ENCODE data around the gene EFNA2.

The EFNA2 gene

DNA sequence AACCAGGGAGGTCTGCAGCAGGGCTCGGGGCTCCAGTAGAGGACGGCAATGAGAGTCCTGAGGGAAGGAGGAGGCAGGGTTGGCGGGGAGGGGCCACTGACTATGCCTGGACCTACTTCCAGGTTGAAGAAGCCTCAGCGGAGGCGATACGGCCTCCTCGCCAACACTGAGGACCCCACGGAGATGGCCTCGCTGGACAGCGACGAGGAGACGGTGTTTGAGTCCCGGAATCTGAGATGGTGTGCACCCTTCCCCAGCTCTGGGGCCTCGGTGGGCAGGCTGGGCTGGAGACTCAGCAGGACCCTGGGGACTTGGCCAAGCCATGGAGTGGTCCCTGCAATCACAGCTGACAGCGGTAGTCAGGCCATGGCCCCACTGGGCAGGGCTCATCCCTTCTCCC, 8.6 kb upstream of the EFNA2 start:
- H3K9me3 ChIP-seq (ENCODE audit: insufficient read depth, low read depth, low read length), result no peaks in the 10 kb centered on the region
- H4K20me1 ChIP-seq (ENCODE audit: insufficient read depth, low read length, poor library complexity, severe bottlenecking), result peaks cover 41% of the 10 kb centered on the region
- H3K4me1 ChIP-seq (ENCODE audit: insufficient read depth, low read length, poor library complexity, severe bottlenecking), result peaks cover 18% of the 10 kb centered on the region
- H2AFZ ChIP-seq (ENCODE audit: low read length), result no peak overlapping the region
- TF ChIP-seq EZH2phosphoT487 (IDR thresholded peaks at IDR 0.05; ENCODE audit: borderline replicate concordance), result no peak
- TF ChIP-seq, protein P1, sequence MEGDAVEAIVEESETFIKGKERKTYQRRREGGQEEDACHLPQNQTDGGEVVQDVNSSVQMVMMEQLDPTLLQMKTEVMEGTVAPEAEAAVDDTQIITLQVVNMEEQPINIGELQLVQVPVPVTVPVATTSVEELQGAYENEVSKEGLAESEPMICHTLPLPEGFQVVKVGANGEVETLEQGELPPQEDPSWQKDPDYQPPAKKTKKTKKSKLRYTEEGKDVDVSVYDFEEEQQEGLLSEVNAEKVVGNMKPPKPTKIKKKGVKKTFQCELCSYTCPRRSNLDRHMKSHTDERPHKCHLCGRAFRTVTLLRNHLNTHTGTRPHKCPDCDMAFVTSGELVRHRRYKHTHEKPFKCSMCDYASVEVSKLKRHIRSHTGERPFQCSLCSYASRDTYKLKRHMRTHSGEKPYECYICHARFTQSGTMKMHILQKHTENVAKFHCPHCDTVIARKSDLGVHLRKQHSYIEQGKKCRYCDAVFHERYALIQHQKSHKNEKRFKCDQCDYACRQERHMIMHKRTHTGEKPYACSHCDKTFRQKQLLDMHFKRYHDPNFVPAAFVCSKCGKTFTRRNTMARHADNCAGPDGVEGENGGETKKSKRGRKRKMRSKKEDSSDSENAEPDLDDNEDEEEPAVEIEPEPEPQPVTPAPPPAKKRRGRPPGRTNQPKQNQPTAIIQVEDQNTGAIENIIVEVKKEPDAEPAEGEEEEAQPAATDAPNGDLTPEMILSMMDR (conservative IDR thresholded peaks at IDR 0.05; ENCODE audit: low read length), result no peak
- H3K27me3 ChIP-seq (ENCODE audit: insufficient read depth, low read length, poor library complexity, severe bottlenecking), result no peaks in the 10 kb centered on the region
- H3K4me2 ChIP-seq (ENCODE audit: low read depth, low read length, poor library complexity, severe bottlenecking), result peak overlapping the region; percentile 98
- H3K4me3 ChIP-seq (ENCODE audit: low read length, poor library complexity, severe bottlenecking), result peak overlapping the region; percentile 90
- H3K79me2 ChIP-seq (ENCODE audit: insufficient read depth, low read length), result peaks cover 46% of the 10 kb centered on the region
- peaks cover 40% of the 10 kb centered on the region; the same call in 1 of the 2 replicates for H3K36me3 ChIP-seq (ENCODE audit: insufficient read depth, low read length)
- H3F3A ChIP-seq (ENCODE audit: low read depth), result peaks cover 13% of the 10 kb centered on the region
- H3K9ac ChIP-seq (ENCODE audit: low read depth, low read length, poor library complexity, severe bottlenecking), result peak overlapping the region; percentile 85
- no peaks in the 10 kb centered on the region for H3K9me2 ChIP-seq (replicated peaks; ENCODE audit: low read depth, low read length)

DNA sequence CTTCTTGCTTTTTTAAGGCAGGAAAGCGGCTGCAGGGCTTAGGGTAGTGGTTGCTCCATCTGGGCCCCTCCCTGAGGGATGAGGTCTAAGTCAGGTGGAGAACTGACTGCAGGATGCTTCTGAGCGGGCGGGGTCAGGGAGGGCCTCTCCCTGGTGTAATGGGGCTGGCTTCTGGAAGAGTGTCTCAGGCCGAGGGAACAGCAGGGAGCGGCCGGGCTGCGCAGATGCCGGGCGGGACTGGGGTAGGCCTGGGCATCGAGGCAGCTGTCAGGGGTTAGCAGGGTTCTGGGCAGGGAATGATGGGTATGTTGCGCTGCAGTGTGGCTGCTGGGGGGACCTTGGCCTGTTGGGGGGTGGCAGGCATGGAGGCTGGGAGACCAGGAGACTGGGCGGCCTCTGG, 7.6 kb upstream of the EFNA2 start:
- H4K20me1 ChIP-seq (ENCODE audit: insufficient read depth, low read length, poor library complexity, severe bottlenecking), result peaks cover 31% of the 10 kb centered on the region
- H2AFZ ChIP-seq (ENCODE audit: low read length), result no peak overlapping the region
- no peak overlapping the region for H3K4me3 ChIP-seq (ENCODE audit: low read length, poor library complexity, severe bottlenecking)
- peaks cover 10% of the 10 kb centered on the region for H3K4me1 ChIP-seq (ENCODE audit: insufficient read depth, low read length, poor library complexity, severe bottlenecking)
- H3K9ac ChIP-seq (ENCODE audit: low read depth, low read length, poor library complexity, severe bottlenecking), result no peak overlapping the region
- H3K9me3 ChIP-seq (ENCODE audit: insufficient read depth, low read depth, low read length), result no peaks in the 10 kb centered on the region
- H3F3A ChIP-seq (ENCODE audit: low read depth), result peaks cover 7% of the 10 kb centered on the region; the same call in 1 of the 2 replicates
- H3K36me3 ChIP-seq (ENCODE audit: insufficient read depth, low read length), result peaks cover 29% of the 10 kb centered on the region; the same call in 1 of the 2 replicates
- no peak overlapping the region for H3K4me2 ChIP-seq (ENCODE audit: low read depth, low read length, poor library complexity, severe bottlenecking)
- peaks cover 36% of the 10 kb centered on the region for H3K79me2 ChIP-seq (ENCODE audit: insufficient read depth, low read length)
- no peaks in the 10 kb centered on the region for H3K27me3 ChIP-seq (ENCODE audit: insufficient read depth, low read length, poor library complexity, severe bottlenecking)
- no peak for TF ChIP-seq EZH2phosphoT487 (IDR thresholded peaks at IDR 0.05; ENCODE audit: borderline replicate concordance)
- TF ChIP-seq, protein P1 (conservative IDR thresholded peaks at IDR 0.05; ENCODE audit: low read length), result no peak
- no peaks in the 10 kb centered on the region for H3K9me2 ChIP-seq (replicated peaks; ENCODE audit: low read depth, low read length)

DNA sequence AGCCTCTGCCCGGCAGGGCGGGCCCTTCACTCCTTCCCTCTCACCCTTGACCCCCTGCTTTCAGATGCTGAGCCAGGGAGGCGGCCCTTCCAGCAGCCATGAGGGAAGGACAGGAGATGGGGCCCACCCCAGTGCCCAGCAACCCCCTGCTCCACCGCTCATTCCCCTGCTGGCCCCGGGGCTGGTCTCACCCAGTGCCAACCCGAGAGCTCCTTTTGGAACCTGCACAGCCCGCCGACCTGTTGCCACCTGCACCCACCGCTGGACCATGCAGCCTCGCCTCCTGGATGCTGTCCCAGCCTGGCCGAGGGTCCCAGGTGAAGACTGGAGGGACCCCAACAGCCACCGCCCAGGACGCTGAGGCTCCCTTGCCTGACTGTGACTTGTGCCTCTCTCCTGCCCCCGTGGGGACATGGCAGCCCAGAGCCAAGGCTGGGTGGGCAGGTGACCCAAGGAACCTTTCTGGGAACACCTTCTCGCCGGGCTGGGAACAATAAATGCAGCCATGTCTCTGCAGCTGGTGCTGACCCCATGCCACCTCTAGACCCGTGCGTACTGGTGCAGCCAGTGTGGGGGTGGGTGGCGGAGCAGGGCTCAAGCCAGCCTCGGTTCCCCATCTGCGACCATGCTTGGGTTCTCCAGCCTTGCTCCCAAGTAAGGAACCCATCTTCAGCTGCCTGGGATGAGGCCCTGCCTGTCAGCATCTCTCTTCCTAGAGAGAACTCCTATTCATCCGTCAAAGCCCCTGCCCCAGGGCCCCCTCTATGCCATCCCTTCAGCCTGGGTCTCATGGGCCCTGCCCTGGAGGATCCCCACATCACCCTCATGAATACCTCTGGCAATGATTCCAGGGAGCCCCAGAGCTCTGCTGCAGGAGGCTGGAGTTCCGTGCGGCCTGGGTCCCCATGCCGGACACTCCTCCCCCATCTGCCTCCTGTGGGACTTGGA, 6.7 kb upstream of the EFNA2 start:
- H3K36me3 ChIP-seq (ENCODE audit: insufficient read depth, low read length), result peaks cover 20% of the 10 kb centered on the region; the same call in 1 of the 2 replicates
- peaks cover 3% of the 10 kb centered on the region; the same call in 1 of the 2 replicates for H3F3A ChIP-seq (ENCODE audit: low read depth)
- peaks cover 27% of the 10 kb centered on the region for H3K79me2 ChIP-seq (ENCODE audit: insufficient read depth, low read length)
- no peak overlapping the region for H2AFZ ChIP-seq (ENCODE audit: low read length)
- H3K9me3 ChIP-seq (ENCODE audit: insufficient read depth, low read depth, low read length), result no peaks in the 10 kb centered on the region
- no peaks in the 10 kb centered on the region for H3K27me3 ChIP-seq (ENCODE audit: insufficient read depth, low read length, poor library complexity, severe bottlenecking)
- TF ChIP-seq, protein P1 (conservative IDR thresholded peaks at IDR 0.05; ENCODE audit: low read length), result no peak
- no peaks in the 10 kb centered on the region for H3K9me2 ChIP-seq (replicated peaks; ENCODE audit: low read depth, low read length)
- H3K4me1 ChIP-seq (ENCODE audit: insufficient read depth, low read length, poor library complexity, severe bottlenecking), result peaks cover 10% of the 10 kb centered on the region
- H3K4me3 ChIP-seq (ENCODE audit: low read length, poor library complexity, severe bottlenecking), result no peak overlapping the region
- H3K9ac ChIP-seq (ENCODE audit: low read depth, low read length, poor library complexity, severe bottlenecking), result no peak overlapping the region
- peaks cover 22% of the 10 kb centered on the region for H4K20me1 ChIP-seq (ENCODE audit: insufficient read depth, low read length, poor library complexity, severe bottlenecking)
- H3K4me2 ChIP-seq (ENCODE audit: low read depth, low read length, poor library complexity, severe bottlenecking), result no peak overlapping the region
